NB4 (cell line): ENCODE measurements around the gene LRRC2.

Experiments
- MYC ChIP-seq: IDR thresholded peaks from 2 replicates; pipeline ENCODE4 v1.6.1; 2011; ENCODE audit warnings: low read depth, low read length
- POLR2A ChIP-seq: IDR thresholded peaks from 2 replicates; pipeline ENCODE4 v1.6.1; 2011; ENCODE audit warnings: mild to moderate bottlenecking; ENCODE audit not compliant: insufficient read length; ENCODE audit errors: extremely low read depth
- TF ChIP-seq, protein P1 (sequence below): IDR thresholded peaks from one replicate; pipeline ENCODE4 v1.5.1; 2012; ENCODE audit warnings: low read depth, low read length

DNA sequence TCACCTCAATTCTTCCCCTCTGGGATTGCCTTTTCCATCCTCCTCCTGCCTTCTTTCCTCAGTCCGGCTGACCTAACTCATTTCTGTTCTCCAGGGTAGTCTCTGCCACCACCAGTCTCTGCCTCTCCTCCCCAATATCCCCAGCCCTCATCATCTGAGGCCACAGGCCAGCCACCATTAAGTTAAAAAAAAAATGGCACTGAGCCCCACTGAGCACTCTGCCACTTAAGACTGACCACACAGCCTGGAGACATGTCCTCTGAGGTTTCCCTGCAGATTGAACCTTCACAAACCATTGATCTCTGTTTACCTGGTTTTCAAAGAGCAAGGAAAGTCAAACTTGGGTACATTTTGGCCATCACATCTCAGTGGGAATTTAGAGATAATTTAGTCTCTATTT, 13.6 kb downstream of the LRRC2 start:
- TF ChIP-seq, protein P1, sequence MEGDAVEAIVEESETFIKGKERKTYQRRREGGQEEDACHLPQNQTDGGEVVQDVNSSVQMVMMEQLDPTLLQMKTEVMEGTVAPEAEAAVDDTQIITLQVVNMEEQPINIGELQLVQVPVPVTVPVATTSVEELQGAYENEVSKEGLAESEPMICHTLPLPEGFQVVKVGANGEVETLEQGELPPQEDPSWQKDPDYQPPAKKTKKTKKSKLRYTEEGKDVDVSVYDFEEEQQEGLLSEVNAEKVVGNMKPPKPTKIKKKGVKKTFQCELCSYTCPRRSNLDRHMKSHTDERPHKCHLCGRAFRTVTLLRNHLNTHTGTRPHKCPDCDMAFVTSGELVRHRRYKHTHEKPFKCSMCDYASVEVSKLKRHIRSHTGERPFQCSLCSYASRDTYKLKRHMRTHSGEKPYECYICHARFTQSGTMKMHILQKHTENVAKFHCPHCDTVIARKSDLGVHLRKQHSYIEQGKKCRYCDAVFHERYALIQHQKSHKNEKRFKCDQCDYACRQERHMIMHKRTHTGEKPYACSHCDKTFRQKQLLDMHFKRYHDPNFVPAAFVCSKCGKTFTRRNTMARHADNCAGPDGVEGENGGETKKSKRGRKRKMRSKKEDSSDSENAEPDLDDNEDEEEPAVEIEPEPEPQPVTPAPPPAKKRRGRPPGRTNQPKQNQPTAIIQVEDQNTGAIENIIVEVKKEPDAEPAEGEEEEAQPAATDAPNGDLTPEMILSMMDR: no peak
- TF ChIP-seq POLR2A (no peak), MYC (no peak)
